Esophagus mucosa (tissue), 1 donor: ENCODE measurements around the gene HLF. TPM values are rescaled to one million over a fixed set of nuclear protein-coding genes. Genes with fewer than 3 reads are reported as not detected.

ENCODE experiments used
- ATAC-seq: fragments of 200-7000 bp; cut with Tn5 transposase; one replicate; pipeline ENCODE4 v1.9.1; 2020
- total RNA-seq: library from RNA; stranded (reverse); gene quantifications from one replicate; pipeline ENCODE4 v1.2.4, GENCODE V29; 2023
- donor health status: DM: yes; HTN: yes; CAD: no.

HLF gene
- total RNA-seq, 1 donor from 2014 or later: 10.8 TPM

GRCh38 chr17:55332296-55333041, 67.7 kb downstream of the HLF start:
- no peak for ATAC-seq

- ATAC-seq: peak; percentile 43
Observed at GRCh38 chr17:55334285-55334684, 69.5 kb downstream of the HLF start.

DNA sequence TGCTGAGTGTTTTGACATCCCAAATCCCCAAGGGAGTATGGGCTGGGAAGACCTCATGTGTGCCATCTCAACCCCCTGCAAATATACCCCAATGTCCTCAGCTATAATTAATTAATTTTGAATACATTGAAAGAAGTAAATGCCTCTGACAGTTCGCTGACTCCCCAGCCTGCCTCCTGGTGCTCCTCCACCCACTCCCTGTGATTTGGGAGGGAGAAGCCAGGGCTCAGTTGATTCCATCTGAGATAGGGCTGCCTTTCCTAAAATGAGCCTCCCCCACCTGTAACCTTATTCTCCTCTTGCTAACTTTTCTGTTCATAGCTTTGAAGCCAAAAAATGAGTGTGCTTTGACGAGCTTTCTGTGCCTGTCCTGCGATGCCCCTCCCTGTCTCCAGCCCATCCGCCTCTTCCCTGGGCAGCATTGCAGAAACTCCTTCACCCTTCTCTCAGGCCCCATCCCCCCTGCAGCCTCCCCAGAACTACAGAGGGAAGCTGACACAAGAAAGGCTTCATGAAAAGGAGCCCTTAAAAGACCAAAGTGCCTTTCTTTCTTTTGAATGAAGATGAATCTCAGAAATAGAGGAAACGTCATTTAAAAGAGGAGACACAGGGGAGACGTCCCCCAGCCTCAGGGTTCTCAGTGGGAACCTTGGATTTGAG, 70.3 kb downstream of the HLF start:
- no peak for ATAC-seq

- ATAC-seq: no peak
Observed at GRCh38 chr17:55335625-55336024, 70.9 kb downstream of the HLF start.

DNA sequence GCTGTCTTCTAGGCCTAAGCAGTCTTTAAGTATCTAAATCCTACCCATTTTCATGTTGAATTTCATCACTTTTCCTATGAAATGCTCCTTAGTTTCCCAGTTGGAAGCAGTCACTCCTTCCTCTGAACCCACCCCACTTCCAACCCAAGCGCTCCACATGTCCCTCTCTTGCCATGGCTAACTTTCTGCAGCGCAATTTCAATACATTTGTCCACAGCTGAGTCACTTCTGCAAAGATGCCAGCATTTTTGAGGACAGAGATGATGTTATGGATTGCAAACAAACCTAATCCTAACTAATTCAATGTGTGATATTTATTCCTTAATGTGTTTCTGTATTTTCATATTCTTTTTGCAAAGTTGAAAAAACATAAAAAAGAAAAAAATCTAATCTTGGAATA, 71.7 kb downstream of the HLF start:
- ATAC-seq: no peak

GRCh38 chr17:55340176-55340575, 75.4 kb downstream of the HLF start:
- ATAC-seq: no peak

- no peak for ATAC-seq
Observed at GRCh38 chr17:55340686-55341085, 75.9 kb downstream of the HLF start.

- ATAC-seq: no peak
Observed at GRCh38 chr17:55341432-55341831, 76.7 kb downstream of the HLF start.

GRCh38 chr17:55342800-55343585, 78.2 kb downstream of the HLF start:
- no peak for ATAC-seq

DNA sequence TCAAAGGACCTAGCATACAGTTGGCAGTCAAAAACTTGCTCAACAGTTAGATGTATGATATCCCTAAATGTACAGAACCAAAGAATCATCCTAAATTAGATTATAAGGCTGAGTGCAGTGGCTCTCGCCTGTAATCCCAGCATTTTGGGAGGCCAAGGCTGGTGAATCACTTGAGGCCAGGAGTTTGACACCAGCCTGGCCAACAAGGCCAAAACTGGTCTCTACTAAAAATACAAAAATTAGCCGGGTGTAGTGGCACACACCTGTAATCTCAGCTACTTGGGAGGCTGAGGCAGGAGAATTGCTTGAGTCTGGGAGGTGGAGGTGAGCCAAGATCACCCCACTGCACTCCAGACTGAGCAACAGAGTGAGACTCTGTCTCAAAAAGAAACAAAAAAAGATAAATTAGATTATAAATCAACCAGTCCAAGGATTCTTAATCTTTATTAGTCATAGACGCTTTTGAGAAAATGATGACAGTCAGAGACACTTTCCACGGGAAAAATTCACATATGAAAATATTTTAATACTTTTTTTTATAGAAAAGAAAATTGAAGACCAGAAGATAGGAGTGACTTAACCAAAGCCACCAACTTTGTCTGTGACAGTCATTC, 79.2 kb downstream of the HLF start:
- no peak for ATAC-seq

DNA sequence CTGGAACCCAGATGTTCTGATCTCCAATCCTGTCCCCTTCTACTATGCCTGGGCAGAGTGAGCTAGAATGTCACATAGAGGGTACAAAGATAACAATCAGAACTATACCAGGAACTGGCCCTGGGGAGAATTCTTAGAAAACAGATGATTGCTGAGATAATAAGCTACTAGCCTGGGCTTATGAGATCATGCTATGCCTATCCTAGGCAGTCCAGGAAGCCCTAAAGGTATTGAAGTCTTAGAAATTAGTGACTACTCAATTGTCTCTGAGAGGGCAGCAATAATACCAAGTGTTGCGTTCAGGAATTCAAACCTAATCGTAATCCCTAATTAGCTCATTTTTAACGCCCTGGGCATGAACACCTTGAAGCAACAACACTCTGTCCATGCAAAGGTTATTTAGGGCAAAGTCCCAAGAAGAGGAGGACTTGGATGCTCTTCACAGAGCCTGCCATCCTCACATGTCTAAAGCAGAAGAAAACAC, 79.8 kb downstream of the HLF start:
- ATAC-seq: no peak

- ATAC-seq: no peak
Observed at GRCh38 chr17:55345132-55345531, 80.4 kb downstream of the HLF start.

DNA sequence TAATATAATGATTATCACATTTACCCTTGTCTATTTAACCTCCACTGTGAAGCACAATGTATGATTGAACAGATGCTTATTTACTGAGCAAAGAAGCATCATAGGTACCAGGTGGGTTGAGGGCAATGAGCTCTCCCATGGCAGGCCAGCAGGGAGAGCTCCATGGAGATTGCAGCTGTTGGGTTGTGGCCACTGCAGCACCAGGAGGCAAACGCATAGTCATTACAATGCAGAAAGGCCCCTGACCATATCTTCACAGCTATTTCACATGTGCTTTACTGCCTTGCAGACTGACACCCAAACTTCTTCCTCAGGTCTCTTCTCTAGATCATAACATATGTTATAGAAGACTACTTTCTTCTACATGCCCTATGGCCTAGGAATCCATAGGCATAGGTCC, 81.9 kb downstream of the HLF start:
- ATAC-seq: no peak

GRCh38 chr17:55347341-55347740, 82.6 kb downstream of the HLF start:
- no peak for ATAC-seq

DNA sequence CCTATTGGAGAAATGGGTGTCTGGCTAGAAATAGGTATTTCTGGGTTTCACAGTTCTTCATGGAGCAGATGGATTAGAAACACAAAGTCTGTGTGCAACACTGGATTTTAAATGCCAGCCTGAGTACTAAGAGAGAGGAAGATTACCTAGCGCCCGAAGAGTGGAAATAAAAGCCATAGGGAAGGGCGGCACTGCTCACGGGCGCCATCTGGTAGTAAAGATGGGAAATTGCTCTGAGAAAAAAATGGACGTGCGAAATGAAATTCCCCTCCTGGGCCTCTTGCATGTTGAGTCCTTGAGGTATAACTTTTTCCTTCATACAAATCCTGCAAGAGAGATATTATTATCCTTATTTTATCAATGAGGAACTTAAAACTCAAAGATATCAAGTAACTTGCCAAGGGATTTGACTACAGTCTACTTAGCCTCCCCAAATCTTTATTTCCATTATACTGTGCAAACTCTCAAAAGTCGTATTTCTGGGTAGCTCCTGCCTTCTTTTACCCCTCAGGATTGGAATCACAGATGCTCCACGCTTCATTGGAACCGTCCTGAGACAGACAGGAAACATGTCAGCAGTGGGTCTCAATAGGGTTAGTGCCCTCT, 84.1 kb downstream of the HLF start:
- ATAC-seq: peak; percentile 70

DNA sequence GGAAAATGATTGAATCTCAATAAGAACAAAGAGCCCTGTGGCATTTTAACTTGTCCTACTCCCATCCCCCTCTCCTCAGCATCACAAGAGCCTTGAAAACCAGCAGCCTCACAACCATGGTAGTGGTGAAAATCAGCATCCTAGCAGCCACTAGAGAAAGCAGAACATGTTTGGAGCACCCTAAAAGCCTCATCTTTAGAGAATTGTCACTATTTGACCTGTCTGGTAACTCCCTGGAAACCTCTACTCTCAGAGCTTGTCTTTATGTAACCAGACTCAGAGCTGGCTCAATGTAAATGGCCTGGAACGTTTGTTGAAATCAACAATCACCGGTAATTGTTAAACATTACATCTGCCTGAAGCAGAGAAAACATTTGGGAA, 86.1 kb downstream of the HLF start:
- ATAC-seq: no peak

DNA sequence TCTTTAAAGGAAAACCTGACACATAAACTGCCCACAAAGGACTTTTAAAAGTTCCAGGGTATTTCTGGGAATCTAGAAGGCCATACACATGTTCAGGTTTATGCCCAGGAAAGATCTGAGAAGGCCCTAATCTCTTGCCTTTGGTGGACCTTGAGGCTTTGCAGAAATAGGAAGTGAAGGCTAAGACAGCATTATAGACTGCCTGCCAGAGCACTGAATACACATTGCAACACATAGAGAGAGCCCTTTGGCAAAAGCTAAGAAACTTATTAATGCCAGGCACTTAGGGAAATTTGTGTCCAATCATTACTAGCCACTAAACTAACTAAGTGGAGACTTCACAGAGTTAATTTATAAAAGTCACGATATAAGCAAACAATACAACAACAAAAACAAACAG, 86.5 kb downstream of the HLF start:
- no peak for ATAC-seq

GRCh38 chr17:55354010-55354409, 89.2 kb downstream of the HLF start:
- no peak for ATAC-seq

DNA sequence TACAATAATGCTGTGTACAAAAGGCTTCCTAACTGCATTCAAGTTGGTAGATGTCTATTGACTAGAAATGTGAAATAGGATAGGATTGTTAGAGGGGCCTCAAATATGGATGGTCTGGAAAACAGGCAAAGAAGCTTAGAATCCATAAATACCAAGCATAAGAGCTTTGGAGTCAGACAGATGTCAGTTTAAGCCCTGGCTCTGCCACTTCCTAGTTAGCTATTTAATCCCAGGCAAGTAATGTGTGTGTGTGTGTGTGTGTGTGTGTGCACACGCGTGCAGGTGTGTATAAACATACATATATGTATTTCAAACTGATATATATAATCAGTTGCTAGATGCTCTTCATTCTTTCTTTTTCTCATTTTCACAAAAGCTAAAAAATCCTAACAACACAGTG, 90.2 kb downstream of the HLF start:
- ATAC-seq: no peak

- peak; percentile 76 for ATAC-seq
Observed at GRCh38 chr17:55356434-55357328, 91.9 kb downstream of the HLF start.

DNA sequence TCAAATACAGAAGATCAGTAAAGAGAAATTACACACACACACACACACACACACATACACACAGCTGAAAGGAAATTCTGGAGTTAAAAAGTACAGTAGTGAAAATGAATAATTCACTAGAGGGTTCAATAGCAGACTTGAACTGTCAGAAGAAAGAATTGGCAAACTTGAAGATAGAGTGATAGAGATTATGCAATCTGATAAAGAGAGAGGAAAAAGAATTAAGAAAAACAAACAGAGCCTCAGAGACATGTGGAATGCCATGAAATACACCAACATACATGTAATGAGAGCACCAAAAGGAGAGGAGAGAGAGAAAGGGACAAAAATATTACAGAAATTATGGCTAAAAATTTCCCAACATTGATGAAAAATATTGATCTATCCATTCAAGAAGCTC, 96.2 kb downstream of the HLF start:
- no peak for ATAC-seq

GRCh38 chr17:55363033-55363432, 98.3 kb downstream of the HLF start:
- no peak for ATAC-seq
